GM18499 (cell line): ENCODE data around the gene BNC2.

Experiments
- ATAC-seq: cut with Tn5 transposase; IDR thresholded peaks from one replicate; pipeline ENCODE4 v1.9.1; 2021; ENCODE audit warnings: moderate number of reproducible peaks; ENCODE audit not compliant: insufficient read depth, unreplicated experiment

Gene BNC2

DNA sequence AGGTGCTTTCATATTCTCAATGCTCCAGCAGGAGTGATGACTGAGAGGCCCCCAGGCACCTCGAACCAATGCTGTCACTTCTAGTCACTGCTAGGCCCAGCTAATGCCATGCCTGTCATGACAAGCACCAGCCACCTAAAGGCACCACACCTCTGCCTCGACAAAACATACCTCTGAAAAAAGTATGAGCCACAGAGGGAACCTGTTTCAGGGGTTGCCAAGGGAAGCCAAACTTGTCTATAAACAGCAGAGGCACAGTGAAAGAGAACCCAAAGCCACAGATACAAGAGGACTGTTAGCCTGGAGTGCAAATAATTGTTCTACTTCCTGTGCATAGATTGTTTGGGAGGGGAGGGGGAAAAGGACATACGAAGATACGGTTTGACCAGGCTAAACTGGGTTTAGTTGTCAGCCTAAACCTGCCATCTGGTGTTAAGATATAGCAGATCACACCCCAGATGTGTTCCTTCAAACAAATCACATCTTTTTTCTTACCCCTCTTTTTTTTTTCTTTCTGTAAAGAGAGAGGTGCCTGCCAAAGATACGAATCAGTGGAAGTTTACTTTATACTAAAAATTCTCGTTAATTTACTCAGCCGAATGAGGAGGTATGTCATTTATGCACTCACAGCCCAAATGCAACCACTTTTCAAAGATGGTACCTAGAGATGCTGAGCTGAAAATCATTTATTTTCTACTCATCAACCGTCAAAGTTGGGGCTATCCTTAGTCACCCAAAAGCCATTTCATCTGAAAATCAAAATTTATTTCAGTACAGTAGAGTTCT, 45.7 kb downstream of the BNC2 start:
- no peak for ATAC-seq

DNA sequence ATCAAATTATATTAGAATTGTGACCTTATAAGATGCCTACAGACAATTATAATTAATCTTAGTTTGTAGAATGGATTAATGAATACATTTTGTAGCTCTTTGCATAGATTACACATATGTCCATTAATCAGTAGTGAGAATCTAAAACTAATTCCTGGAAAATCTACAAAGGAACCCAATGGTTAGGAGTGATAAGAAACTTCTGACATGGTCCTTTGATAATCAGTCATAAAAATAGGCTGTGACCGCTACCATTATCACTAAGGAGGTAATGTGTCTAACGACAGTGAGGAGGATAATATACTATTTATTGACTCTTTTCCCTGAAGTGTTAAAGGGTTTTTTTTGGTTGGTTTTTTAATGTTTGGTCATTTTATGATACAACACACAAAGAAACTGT, 46.6 kb downstream of the BNC2 start:
- no peak for ATAC-seq

DNA sequence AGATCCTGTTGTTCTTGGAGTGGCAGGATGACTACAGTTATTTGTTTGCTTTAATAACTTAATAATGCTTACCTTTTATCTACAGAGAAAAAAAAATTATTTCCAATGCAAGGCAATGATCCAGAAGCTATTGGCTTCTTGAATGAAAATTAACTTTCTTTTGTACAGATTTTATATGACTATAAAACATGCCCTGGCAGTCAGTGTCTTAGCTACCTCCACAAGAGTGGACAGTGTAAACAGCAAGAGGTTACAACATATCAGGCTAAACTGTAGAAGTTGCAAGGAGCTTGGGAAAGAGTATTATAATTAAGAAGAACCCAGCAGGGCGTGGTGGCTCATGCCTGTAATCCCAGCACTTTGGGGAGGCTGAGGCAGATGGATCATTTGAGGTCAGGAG, 49.1 kb downstream of the BNC2 start:
- ATAC-seq = no peak

DNA sequence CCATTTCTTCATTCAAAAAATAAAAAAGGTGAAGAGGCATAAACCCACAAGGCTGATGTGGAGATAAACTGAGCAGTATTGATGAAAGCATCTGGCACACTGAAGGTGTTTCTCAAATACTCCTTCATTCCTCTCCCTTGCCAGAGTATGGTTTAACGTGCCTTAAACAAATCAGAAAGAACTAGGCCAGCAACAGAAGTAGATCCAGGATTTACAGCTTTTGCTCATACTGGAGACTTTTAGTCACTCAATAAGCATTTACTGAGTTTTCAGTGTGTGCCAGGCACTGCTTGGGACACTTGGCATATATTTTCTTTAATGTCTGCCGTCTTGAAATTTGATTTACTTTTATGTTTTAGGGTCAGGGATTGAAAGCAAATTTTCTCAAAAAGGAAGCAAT, 53.0 kb downstream of the BNC2 start:
- no peak for ATAC-seq

DNA sequence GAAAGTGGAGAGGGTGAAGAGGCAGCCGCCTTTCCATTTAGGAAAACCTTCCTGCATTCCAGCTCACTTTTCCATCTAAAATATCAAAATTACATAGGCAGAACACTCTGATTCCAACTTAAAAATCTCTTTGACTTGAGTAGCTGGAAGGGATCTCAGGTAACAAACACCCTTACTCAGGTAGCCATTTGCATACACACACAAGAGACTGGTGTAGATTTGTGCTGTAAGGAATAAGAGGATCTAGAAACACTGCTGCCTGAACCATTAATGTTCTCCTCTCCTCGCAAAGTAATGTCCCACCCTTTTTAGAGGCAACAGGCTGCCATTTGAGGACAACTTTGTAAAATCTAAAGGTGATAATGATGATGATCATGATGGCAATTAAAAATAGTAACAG, 53.5 kb downstream of the BNC2 start:
- no peak for ATAC-seq

DNA sequence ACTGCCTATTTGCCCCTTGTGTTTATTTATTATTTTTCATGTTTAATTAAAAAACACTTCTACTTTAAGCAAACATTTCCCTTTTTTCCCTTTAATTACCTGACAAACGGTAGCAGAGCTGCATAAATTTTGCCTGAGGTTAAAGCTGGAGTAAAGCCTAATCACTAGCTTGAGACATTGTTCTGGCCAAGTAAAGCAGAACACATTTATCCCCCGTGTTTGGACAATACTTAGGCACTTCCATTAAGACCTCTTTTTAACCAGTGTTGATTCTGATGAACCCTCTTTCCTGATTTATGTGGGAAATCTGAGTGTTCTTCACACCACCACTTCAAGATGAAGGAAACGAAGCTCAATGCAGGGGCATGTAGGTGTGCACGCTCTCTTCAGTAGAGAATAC, 54.5 kb downstream of the BNC2 start:
- no peak for ATAC-seq

DNA sequence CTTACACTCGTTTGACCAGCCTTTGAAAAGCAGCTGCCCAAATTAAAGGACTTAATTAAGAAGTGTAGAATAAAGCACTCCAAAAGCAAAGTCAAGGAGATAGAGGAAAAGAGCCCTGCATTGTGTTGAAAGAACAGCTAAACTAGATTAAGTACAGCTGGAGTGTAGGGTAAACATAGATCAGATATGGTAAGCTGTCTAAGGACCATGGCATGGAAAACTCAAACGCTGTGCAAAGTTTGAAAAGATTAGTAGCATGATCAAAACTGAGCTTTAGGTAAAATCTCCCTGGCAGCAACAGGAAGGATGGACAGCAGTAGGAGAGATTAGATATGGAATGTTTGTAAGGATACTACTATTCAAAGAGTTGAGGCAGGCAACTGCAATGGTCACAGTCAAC, 55.4 kb downstream of the BNC2 start:
- ATAC-seq = no peak

DNA sequence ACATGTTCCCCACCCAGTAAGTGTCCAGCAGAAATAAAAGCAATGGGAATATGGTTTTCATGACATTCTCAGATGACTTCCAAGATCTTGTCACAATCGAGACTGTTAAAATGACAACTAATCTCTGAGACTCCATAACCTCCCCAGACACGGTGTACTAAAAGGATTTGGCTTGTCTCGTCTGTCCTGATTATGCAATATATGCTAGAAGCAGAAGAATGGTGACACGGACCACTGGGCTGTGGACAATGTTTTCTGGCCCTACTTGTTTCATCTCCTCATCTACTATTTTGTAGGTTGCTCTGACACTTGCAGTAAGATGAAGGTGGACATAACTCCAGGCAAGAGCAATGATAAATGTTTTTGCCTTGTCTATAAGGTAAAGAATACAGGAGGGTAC, 56.6 kb downstream of the BNC2 start:
- ATAC-seq = no peak

DNA sequence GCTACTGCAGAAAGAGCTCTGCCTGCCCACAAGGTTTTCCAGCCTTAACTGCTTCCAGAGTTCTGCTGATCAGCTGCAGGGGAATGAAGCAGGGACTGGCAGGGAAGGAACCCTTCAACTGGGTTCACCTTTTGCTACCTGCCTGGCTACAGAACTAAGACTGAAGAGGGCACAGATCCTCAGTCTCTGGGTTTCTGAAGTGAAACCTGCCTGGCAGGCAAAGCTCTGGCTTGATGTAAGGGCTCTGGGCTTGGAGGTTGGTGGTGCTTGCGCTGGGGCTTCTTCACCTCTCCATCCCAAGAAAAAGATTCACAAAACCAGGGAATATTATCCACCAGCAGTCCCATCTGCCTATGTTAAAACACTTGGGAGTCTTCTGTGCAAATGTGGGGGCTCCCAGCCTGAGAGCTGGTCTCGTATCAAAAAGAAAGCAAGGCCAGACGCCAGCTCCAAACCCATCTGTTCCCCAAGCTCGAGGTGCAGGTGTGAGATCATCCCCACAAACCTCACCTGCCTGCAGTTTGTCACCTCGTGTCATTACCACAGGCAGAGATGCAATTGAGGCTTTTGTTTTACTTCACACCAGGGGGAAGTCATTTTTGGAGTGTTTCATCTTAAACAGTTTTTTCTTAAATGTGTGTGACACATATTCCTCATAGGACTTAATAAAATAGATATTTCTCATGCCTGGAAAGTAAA, 58.3 kb downstream of the BNC2 start:
- no peak for ATAC-seq

DNA sequence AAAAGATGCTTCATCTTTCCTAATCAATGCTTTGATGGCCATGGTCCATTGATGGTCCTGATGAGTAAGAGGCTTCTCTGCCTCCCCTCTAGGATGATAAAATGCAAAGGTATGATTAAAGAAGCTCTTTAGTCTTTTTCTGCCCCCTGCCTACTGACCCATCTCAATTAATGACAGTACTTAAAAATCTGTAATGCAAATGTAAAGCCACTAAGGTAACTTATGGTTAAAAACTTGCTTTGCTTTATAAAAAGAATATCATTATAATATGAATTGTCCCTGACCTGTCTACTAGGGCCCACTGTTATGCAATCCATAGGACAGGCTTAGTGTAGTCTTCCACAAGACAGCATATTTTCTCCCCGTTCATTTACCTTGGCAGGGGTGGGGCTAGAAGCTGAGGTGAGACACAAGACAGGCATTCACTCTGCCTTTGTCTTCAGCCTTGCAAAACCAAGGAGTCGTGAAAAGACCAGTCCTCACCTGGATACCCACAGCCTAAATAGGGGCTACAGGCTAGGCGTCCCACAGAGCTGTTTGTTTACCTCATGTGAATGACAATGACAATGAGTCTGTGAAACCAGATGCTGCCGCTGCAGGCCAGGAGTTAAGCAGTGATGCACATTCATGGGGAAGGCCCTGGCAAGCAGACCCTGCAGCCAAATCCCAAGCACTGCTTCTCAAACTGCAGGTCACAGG, 60.4 kb downstream of the BNC2 start:
- ATAC-seq = no peak

DNA sequence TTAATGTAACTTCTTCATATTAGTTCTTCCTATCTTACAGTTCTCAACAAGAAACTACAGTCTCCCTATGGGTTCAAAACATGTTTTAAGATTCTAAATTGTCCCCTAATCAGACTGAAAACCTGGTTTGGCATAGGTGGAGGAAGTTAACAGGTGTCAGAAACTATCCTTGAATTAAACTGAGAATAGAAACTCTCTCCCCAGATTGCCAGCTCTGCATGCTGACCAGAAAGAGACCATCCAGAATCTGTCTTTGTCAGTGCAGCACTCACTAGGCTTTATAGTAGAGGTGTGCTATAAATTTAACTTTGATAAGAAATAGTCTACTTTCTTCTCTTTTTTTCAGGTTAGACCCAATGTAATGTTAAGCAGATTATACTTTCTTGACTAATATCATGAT, 63.8 kb downstream of the BNC2 start:
- ATAC-seq = no peak

DNA sequence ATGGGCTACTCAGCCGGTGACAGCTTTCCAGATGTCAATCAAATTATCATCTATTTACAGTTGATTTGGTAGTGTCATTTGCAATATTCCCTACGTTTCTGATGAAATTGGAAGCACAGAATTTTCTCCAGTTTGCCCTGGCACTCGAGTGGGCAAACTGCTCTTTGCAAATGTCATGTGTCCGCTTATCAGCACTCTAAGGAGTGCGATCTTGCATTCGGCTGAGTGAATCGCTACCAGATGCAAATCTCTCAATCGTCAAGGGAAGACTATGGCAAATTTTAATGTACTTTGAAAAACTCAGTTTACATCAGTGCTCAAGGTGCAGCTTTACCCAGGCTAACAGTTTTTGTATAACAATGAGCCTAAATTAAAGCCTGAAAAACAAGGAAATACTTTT, 66.8 kb downstream of the BNC2 start:
- no peak for ATAC-seq

DNA sequence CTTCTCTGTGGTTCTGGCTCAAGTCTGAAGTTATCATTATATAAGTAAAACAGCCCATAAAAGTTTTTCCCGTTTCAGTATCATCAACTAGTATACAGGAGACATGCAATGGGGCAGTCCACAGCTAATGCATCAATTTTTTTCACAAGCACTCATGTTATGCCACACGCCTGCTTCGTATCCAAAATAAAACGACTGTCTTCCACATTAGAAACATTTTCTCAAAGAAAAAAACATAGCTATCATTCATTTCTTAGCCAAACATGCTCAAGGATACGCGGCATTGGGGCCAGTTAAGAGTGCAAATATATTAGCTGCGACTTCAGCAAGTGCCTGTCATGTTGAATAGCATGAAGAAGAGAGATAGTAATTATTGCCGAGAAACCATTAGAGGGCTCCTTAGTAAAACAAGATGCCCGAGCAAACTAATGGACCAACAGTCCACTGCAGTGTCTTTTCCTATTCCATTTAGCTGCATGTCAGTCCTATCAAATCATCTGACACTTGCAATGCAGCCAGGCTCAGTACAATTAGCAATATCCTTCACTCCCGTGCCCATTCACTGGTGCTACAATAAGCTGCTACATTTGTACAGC, 68.5 kb downstream of the BNC2 start:
- no peak for ATAC-seq

DNA sequence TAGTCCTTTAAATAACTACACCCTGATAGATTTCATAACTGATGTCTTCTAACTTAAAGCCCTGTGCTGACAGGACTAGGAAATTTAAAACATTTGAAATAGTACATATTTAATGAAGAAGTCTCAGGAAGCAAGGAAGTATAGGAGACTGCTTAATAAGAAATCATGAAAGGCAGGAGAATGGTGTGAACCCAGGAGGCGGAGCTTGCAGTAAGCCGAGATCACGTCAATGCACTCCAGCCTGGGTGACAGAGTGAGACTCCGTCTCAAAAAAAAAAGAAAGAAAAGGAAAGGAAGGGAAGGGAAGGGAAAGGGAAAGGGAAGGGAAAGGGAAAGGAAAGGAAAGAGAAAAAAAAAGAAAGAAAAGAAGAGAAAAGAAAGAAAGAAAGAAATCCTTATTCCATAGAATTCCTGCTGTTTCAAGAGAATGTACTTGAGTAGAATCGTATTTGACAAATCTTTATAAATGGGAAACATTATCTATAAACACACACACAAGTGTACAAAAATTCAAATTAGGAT, 74.1 kb downstream of the BNC2 start:
- no peak for ATAC-seq

DNA sequence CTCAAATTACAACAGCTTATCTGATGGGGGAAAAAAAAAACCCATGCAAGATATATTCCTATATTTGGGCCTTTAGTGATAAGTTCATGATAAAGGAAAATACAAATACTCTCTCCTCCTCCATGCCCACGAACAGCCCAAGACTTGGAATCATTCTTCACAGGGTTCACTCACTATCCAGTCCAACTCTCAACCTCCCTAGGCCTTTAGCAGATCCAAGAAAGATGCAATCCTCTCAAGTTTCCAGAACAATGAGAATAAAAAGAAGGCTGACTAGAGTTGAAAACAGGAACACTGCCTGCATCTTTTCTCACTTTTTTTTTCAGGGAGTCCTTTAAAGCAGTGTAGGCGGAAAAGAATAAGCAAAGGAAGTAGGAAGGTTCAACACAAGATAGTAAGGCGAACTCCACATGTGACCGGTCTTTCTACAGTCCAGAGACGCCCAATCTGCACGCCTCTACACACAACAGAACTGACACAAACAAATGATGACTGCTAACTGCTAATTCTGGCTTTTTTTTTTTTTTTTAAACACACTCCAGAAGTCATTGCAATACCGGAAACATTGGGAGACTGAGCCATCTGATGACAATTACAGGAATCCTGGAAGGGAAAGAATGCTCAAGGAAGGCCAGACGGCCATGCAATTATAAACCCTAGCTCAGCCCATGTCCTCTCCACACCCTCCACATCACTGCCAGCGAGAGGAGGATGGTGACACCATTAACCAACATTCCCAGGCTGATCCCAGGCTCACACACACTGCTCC, 75.4 kb downstream of the BNC2 start:
- no peak for ATAC-seq

DNA sequence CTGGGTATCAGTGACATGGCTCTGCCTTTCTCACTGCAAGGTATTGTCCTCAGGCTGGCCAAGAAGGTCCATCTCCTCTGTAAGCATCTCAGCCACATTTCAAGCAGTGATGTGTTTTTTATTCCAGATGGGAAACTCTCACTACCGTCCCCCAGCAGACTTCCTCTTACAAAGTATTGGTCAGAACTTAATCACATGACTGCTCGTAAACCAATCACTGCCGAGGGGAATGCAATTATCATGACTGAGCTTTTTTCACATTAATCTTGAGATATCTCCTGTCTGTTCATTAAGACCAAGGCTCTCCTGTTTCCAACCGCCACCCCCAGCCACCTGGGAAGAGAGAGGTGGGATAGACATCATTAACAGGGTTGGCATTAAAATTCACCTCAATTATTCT, 76.4 kb downstream of the BNC2 start:
- ATAC-seq = no peak

DNA sequence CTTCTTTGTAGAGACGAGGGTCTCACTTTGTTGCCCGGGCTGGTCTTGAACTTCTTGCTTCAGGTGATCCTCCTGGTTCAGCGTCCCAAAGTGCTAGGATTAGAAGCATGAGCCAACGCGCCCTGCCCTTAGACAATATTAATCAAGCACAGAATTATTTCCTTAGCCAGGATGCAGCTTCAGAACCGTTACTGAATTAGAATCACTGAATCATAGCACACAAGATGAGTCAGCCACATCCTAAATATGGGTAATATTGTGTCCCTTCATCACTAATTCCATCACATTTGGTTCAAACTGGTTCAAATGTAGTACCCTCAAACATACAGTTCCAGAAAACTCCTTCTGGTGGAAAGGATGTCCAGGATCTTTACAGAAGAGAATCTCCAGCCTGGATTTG, 82.7 kb downstream of the BNC2 start:
- no peak for ATAC-seq

DNA sequence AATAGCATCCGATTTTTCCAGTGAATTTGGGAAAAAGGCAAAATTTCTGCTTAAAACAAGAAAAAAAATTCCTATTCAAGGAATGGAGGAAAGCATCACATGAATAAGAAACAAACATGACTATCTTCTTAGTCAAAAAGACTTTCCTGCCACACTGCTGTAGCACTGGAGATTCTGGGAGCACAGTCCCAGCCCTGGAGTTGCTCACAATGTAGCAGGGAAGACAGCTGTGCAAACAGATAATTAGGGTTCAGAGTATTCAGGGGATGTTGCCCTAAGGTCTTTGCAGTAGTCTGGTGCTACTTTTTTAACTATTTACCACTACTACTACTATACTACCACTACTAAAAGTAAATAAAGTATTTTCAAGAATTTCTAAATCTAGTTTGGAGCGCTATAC, 86.5 kb downstream of the BNC2 start:
- no peak for ATAC-seq

DNA sequence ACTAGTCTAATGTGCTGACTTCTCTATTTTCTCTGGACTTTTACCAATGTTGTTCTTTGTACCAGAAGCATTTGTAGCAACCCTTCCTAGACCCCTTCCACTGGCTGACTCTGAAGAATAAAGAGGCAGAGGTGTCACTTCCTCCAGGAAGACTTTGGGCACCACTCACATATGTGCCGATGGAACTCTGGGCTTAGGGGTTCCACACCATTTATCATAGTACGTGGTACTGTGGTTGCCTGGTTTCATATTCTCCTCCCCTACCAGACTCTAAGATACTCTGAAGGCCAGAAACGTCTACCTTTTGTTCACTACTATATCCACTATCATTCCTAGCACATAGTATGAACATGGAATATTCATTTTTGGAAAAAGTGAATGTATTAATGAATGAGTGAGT, 88.0 kb downstream of the BNC2 start:
- no peak for ATAC-seq

DNA sequence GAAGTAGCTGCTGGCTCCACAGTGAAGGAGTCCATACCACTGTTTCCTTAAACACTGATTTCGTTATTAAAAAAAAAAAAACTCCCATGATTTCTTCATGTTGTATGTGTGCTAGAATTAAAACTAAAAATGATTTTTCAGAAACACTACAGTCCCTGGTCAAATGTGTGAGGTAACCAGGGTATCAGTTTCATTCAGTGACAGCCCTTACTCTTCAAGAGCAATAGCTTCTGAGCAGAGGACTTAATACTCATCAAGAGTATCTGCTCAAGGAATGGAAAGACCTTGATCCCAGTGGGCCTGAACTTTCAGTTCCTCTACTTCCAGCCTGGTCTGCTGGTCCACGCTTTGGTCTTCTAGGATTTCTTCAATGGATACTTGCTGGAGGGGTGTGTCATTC, 95.1 kb downstream of the BNC2 start:
- ATAC-seq = no peak
